Activated CD4-positive, CD25-positive, alpha-beta regulatory T cell treated with anti-CD3 and anti-CD28 coated beads, Interleukin-2, amount 50 U/mL, for 16 hours (primary cell): ENCODE data around the gene CHST8.
"Not testable (repeated sequence)": the region's sequence is repeated elsewhere in the genome, so short reads cannot be mapped to it uniquely, and the experiment has no call there.

ENCODE experiments used
- DNase-seq: peaks from one replicate; pipeline ENCODE4 v3.0.0-alpha.2; 2020; ENCODE audit warnings: low read depth, low spot score

CHST8 gene

DNA sequence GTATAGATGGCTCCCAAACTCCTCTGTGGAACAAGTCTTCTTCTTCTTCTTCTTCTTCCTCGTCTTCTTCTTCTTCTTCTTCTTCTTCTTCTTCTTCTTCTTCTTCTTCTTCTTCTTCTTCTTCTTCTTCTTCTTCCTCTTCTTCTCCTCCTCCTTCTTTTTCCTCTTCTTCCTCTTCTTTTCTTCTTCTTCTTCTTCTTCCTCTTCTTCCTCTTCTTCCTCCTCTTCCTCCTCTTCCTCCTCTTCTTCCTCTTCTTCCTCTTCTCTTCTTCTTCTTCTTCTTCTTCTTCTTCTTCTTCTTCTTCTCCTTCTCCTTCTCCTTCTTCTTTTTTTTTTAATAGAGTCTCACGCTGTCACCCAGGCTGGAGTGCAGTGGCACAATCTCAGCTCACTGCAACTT is 3.4 kb upstream of the CHST8 start:
- not testable (repeated sequence) for DNase-seq

DNA sequence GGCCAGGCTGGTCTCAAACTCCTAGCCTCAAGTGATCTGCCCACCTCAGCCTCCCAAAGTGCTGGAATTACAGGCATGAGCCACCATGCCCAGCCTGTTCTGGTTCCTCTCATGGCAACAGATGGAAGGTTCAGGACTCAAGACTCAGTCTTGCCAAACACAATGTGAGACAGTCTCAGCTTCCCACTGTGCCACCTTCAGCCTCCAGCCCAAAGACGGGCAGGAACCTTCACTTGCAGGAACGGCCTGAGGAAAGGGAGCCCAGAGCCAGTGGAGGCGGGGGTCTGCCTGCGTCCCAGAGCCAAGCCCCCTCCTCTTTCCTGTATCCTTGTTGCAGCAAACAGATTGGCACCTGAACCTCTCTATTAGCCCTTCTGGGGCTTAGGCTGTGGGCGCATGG is 2.9 kb upstream of the CHST8 start:
- no peak for DNase-seq

DNA sequence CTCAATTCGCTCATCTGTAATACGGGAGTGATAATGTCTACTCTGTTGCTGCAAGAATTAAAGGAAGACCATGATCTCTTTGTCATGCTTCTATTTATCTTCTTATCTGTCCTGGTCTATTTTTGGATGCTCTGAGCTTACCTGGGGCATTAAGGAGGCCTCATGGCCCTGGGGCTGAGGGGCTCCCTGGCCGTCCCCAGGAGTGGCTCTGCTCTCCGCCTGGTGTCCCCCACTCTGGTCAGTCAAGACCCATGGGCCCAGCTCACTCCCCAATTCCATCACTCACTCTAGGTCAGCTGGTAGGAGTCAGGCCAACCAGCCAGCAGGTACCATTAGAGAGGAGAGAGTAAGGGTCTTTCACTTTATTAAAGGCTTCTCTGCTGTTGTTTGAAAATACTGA is 1.1 kb upstream of the CHST8 start:
- DNase-seq = no peak

DNA sequence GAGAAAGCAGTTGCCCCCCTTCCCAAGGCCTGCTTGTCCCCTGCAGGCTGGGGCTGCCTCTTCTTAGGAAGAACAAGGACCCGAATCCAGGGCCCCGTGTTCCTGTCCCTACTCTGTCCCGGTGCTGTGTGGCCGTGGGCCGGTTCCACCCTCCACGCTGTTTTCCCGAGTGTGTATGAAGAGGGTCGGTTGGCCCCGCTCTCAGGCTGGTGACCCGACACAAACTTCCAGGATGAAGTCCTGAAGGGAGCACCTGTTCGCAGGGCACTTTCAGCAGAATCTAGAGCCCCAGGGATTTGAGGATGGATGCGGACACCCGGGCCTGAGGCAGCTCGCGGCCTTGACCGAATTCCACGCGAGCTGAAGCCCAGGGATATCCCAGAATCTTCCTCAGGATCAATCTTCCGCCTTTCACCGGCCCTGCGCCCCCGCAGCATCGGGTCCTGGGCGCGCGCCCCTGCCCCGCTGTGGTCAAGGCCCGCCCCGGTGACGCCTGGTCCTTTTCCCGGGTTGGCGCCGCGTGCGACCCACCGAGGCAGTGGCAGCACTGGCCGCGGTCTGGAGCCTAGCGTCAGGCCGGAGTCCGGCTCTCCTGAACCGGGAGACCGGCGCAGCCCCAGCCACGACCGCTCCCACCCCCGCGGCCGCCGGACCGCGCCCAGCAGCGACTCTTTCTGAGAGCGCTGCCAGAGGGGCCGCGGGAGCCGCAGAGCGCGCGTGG is 528 bp upstream of the CHST8 start:
- no peak for DNase-seq

DNA sequence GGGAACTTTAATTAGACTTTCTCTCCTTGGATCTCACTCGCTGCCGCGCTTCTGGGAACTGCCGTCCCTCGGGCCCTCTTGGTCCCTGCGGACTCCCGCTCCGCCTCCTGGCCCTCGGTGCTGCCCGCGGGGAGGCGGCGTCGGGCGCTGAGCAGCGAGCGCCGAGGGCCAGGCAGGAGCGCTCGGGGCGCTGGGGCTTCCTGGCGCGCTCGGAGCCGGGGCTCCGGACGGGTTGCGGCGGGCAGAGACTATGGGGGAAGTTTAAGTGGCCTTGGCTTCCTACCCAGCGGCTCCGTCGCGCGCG is 704 bp downstream of the CHST8 start:
- DNase-seq = no peak

DNA sequence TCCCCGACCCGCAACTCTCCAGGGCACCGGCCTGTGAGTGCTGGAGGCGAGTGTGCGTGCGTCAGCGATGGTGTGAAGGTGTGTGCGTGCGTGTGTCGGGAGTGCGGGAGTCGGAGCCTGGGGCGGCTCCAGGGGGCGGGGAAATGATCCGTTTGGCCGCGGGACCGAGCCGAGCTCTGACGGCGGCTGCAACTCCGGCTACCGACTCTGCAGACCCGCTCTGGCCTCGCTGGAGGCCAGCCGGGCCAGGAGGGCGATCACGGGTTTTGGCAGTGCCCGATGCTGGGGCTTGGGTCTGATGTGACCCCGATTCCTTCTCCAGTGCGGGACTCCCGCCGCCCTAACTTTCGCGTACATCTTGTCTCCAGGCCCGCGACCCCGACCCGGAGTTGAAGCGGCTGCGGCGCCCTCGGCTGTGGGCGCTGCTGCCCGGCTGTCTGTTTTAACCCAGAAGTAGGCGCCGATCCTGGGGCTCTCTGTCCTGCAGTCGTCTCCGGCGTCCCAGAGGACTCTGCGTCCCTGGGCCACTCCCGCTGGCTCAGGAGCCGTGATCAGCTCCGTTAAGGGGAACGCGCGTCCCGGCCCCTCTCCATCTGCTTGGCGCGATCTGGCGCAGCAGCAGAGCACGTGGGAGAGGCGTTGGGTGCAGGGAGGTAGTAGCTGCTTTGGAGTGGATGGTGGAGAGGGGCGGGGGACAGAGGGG is 1.2 kb downstream of the CHST8 start:
- DNase-seq = no peak

DNA sequence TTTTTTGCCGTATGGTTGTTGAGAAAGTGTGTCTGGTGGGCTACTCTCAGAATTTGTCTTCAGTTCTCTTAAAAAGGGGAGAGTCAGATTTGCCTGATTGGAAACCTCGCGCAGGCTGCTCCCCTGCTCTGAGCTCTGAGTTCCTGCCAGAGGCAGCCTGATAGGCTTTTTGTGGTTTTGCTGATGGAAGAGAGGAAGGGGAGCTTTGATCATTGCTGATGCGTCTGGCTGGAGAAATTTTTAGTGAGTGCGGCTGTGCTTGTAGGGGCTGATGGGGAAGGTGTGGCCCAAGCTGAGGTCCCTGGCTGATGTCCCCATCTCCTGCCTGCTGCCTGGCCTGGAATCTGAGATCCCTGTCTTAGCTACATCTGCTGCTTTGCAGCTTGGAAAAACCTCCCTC is 2.8 kb downstream of the CHST8 start:
- no peak for DNase-seq

DNA sequence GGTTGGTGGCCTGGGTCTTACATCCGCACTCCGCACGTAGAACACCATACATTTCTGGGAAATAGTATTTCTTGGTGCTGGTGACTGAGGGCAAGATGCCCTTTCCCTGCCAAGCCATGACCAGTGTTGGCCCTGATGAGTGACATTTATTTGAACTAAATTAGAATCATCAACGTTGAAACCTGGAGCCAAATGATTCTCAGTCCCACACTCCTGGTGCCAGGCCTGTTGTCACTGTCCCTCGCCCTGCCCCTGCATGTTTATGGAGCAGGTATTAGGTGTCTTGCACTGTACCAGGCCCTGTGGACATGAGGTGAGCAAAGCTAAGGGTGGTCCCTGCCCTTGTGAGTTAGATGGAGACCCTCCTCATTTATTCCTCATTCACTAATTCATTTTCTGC is 5.8 kb downstream of the CHST8 start:
- DNase-seq = no peak

DNA sequence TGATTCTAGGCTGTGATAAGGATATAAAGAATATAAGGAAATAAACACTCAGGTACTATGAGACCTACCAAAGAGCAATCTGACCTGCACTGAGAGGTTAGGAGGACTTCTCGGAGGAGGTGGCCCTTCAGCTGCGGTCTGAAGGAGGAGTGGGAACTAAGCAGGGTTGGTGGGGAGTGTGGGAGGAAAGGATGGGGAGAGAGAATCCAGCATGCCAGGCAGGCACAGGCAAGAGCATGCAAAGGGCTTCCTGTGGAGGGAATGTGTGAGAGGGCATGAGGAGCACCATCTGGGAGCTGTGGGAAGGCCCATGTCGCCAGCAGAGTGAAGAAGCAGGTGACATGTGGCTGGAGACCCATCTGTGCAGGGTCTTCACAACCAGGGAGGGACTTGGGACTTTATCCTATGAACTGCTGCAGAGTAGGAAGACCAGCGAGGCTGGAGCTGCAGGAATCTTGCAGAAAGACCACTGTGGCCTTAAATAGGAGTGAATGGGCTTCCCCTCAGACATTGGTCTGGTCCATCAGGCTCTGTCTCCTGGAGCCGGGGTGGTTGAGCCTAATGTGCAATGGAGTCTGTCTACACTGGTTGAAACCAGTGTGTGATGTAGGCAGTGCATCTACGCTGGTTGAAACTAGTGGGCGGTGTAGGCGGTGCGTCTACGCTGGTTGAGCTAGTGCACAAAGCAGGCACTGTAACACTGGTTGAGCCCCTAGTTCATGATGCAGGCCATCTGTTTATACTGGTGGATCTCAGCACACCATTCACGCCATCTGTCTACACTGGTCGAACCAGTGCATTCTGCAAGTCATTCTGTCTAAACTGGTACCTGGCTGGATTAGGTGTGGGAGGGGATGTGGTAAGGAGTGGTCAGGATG is 6.4 kb downstream of the CHST8 start:
- no peak for DNase-seq

DNA sequence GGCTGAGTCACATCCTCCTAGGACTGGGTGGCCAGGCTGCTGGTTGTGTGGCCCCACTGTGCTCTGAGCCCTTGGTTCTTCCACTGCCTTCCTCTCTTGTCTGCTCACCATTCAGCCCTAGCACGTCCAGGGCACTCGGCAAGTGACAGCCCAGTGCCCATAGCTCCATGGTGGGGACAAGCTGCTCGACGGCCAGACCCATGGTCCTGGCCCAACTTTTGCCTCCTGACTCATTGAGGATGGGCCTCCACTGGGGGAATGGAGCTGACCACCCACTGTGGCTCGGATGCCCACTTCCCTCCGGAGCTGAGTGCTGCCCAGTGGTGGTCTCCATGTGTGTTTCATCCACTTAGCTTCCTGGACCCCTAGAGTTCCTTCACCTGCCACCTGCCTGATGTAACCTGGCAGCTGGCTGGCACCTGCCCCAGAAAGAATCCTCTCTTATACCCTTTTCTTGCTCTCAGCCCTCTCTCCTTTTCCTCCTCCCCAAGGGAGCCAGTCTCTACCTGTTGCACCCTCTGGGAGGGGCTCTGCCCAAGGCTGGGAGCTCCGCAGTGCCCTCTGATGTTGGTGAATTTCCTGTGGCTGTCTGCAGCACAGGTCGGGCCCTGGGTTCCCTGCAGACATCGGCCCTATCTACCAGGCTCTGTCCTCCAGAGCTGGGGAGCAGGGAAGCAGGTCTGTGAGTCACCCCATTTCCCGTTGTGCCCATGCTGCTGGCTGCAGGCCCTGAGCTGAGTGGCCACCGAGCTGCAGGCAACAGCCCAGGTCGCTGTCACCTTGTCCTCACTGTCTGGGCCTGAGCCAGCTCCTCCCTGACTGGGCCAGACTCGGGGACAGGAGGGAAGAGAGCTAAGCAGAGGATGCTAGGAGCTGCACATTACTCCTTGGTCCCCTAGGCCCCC is 7.4 kb downstream of the CHST8 start:
- DNase-seq = no peak

DNA sequence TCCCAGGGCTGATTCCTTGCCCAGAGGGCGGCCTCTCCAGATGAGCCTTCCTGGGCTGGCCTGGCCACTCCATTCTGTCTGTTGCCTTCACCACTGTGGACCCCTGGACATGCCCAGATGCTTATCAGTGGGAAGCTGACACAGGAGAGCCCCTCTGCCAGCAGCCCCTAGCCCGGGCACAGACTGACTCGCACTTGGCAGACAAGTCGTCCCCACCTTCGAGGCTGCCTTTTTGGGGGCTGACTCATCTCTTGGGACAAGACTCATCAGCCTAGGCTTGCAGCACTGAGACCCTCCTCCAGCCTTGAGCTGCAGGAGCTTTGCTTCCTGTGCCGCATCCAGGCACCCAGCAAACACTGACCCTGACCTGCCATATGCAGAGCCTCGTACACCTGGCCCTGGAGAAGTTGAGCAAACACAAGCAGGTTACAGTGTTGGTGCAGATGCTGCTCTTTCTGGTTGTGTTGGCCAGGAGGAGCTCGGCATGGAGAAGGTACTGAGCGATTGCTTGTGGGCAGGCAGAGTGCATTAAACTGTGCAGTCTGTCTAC is 8.1 kb downstream of the CHST8 start:
- DNase-seq = no peak

DNA sequence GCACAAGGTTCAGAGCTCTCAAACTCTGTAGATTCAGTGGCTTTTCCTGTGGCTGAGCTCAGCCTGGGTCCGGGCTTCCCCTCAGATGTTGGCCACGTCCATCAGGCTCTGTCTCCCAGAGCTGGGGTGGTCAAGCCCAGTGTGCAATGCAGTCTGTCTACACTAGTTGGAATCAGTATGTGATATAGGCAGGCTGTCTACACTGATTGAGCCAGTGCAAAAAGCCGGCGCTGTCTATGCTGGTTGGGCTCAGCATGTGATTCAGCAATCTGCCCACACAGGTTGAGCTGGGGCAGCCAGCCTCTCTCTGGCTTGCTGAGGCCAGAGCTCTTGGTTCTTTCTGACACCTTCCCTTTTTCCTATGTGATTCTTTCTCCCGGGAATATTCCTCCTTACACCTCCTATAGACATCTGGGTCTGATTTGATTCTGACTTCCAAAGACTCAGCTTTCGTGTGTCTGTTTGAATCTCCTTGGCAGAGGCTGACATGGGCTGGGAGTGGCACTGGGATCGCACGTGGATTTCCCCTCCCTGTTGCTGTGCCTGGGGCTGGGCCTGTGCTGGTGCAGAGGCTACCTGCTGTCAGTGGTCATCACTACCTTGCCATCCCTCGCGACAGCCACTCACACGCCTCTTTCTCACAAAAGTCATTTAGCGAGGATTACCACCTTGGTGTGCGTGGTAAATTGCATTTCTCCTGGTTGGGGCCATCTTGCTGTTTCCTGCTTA is 9.3 kb downstream of the CHST8 start:
- DNase-seq = no peak

DNA sequence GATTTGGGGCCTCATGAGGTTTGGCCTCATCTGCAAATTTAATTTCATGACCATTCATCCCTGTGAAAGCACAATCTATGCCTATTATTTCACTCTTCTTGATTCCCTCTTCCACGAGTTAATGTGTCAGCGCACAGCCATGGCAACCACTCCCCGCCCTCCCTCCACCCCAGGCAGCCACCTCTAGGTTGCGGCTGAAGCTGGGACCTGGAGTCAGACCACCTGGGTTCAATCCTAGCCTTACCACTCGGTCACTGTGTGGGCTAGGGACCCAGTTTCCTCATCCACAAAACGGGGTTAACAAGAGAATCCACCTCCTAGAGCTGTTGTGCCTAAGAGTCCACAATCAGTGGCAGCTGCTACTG is 9.8 kb downstream of the CHST8 start:
- no peak for DNase-seq

DNA sequence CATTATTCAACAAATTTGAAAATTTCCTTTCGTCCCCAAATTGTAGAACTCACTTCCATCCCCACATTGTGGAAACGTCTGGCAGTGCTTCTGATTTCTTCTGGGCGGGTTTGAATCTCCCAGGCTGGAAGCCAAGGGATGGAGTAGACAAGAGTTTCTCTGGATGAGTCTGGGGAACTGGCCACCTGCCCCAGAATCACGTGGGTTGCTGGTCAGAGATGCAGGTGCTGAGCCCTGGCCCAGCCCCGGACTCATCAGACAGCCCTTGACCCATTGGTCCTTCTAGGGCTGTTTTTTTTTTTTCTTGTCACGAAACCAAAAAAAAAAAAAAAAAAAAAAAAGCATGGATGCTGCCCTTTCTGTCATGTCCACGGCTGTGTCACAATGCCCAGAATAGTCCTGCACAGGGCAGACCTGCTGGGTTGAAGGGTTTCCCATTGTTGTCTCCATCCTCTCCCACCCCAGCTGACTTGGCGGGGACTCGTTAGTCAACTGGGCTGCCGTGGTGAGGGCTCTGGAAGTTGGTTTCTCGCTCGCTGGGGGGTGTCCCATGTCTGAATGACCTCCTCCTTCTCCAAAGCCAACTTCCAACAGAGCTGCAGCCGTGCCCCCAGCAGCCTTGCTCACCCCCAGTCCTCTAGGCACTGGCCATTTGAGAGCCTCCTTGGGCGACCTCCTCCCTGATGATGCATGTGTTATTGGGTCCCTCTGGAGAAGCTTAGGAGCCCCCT is 12.8 kb downstream of the CHST8 start:
- no peak for DNase-seq

DNA sequence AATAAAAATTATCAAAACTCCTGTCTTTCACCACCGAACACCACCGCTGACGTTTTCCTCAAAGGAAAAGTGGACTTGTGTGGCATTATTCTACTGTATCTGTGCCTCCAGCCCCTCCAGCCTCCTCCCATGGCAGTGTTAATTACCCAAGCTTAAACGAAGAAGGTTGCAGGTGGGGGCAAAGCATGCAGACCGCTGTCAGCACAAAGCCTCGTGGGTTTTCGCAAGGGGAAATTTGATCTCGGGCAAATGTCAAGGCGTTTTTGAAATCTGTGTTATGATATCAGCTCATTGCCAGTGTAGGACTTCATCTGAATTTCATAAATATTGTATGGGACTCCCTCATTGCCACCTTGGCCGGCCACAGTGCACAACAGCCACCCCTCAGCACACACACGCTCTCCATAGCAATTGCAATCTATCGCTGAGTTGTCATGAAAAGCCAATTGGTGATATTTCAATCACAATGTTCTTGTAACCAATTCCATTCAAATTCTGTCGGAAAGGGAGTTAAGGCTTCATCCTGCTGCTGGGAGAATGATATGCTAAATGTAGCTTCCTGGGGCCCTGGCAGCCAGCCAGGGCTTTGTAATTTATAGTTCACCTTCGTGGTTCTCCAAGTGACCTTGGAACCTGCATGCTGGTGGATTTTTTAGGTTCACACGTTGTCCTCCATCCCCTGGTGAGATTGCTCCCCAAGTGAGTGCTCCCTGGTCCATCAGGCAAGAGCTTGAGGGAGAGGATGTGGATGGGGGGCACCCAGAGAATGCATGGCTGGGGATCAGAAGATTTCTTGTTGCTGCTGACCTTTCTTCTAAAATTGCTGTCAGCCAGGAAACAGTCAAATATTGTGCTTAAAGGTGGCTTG is 16.6 kb downstream of the CHST8 start:
- DNase-seq = no peak

DNA sequence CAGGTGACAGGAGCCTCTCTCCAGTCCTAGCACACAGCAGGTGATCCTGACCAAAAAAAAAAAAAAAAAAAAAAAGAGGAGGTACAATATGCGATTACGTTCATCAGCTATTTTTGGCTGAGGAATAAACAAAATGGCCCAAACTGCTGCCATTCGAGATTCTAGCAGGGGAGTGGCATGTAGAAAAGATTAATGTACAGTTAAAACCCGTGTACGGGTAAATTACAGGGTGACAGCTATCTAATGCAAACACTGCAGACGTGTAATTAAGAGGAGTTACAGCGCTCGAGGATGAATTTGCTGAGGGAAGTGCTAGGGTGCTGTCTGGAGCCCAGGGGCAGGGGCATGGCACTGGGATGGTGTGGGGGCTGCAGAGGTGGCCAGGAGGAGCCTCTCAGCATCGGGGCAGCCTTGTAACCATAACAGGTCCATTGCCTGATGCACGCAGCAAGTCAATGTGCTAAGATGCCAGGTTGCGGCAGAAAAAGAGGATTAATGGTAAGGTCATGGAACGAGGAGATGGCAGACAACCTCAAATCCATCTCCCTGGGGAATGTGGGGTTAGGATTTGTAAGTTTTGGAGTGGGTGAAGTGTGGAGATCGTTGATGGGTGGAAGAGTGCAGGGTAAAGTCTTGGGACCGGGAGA is 17.4 kb downstream of the CHST8 start:
- no peak for DNase-seq

DNA sequence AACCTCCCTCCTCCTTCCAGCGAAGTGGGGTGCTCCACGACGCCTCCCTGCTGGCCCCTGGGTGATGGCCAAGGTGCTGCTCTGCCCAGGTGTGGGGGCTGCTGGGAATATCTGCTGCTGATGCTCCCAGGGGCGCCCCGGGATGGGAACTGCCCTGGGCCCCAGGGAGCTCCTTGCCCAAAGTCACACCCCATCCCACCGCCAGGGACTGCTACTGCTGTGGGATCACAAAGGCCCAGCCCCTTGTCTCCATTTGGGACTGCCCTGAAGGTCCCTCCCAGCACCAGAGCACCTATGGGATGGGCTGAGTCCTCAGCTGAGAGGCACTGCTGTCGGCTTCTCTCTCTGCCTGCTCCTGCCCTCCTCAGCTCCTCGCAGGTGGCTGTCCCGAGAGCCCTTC is 19.0 kb downstream of the CHST8 start:
- DNase-seq = no peak

DNA sequence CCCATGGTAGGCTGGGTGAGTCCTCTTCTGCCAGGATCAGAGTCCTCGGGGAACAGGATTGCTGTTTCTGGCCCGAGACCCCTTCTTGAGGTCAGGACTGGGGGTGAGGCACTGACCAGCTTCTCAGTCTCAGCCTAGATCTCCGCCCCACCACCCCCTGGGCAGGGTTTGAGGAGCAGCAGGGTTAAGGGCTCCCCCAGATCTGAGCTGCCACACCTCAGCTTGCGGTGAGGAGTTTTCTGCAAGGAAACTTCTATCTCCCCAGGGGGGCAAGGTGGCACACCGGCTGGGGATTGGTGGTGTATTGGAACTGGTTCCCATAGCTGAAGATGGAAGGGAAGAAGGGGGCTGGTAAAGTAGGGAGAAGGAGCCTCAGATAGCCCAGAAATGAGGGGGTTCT is 19.5 kb downstream of the CHST8 start:
- no peak for DNase-seq
